Stimulated activated CD4-positive, alpha-beta T cell treated with anti-CD3 and anti-CD28 coated beads, Interleukin-4, amount 100 ng/mL, for 4 hours (primary cell): ENCODE results near the gene HABP4.

ENCODE experiments used
- DNase-seq, 2 experiments: peaks; one replicate each; pipeline ENCODE4 v3.0.0-alpha.2; 2020

The HABP4 gene

GRCh38 chr9:96524764-96525163, 74.8 kb downstream of the HABP4 start:
- DNase-seq, result no peak

DNA sequence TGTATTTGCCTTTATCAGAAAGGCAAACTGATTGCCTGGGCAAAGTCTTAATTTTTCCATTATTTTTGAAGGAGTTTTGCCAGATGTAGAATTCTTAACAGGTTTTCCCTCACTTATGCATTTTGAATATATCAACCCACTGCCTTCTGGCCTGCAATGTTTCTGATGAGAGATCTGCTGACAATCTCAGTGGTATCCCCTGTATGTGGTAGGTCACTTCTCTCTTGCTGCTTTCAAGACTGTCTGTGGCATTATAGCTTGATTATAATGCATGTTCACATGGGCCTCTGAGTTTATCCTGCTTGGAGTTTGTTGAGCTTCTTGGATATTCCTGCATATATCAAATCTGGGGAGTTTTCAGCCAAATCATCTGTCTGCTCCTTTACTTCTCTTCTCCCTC, 82.2 kb downstream of the HABP4 start:
- DNase-seq, result no peak

GRCh38 chr9:96540106-96540505, 90.1 kb downstream of the HABP4 start:
- no peak for DNase-seq
